Retinal pigment epithelial cell (primary cell): ENCODE results near the gene NR2E3.

Experiments
- DNase-seq: peaks from one replicate; pipeline ENCODE4 v3.0.0-alpha.2; 2010; ENCODE audit warnings: low read depth
- H3K4me3 ChIP-seq: 2 replicates; pipeline ENCODE4 v1.5.1; 2011; ENCODE audit warnings: mild to moderate bottlenecking, low read length, control low read depth, moderate library complexity
- CTCF ChIP-seq: conservative IDR thresholded peaks from 2 replicates; pipeline ENCODE4 v1.5.1; 2011; ENCODE audit warnings: low read depth, low read length, control low read depth, inconsistent platforms

Gene NR2E3

GRCh38 chr15:71790081-71790480, 20.3 kb upstream of the NR2E3 start:
- H3K4me3 ChIP-seq = no peak overlapping the region
- TF ChIP-seq CTCF = no peak
- no peak for DNase-seq

DNA sequence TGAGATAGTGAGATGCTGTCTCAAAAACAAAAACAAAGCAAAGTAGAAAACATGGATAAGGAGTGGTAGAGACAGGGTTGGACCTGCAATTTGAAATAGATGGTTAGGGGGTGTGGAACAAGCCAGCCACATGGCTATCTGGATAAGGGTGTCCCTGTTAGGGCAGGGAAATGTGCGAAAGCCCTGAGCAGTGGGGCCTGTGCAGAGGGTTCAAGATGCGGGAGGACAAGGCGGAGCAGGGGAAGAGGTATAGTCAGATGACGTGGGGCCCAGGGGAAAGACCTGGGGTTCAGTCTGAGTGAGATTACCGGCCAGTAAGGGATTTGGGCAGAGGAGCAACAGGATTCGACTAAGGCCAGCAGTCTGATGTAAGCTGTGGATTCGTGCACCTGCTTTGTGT, 18.4 kb upstream of the NR2E3 start:
- no peak for TF ChIP-seq CTCF
- no peak overlapping the region for H3K4me3 ChIP-seq
- DNase-seq = no peak

DNA sequence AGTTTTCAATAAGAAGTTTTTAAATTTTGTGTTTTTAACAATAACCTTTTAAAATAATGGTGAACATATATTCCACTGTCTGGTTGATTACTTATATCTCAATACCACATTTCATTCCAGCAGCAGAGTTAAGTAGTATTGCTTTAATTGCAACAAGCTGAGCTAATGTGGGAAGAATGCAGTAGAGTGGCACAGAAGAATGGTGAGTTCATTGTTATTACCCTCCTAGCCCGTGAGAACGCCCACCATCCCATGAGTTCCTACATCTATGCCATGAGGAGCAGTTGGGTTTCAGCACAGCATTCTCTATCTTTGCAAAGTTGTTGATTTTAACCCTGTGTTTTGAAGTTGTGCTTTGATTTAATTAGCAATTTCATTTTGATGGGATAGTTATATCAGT, 17.8 kb upstream of the NR2E3 start:
- DNase-seq = peak; percentile 80
- no peak for TF ChIP-seq CTCF
- no peak overlapping the region for H3K4me3 ChIP-seq

DNA sequence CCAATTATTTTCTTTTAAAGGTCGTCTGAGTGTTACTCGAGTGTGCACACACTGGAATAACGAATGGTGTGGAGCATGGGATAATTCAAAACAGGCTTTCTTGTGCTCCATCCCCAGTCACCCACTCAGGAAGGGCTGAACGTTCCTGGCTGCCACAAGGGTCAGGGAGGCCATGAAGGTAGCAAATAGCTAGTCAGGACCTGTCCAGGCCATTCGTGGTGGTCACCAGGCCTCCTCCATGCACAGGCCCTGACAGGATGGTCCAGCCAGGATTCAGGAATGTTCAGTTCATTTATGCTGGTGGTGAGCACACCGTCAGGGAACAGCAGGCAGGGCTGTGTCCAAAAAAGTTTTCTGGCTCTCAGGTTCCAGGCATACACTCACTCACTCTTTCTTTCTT, 11.7 kb upstream of the NR2E3 start:
- no peak overlapping the region for H3K4me3 ChIP-seq
- no peak for DNase-seq
- TF ChIP-seq CTCF = no peak

GRCh38 chr15:71800190-71800589, 10.2 kb upstream of the NR2E3 start:
- TF ChIP-seq CTCF = no peak
- no peak for DNase-seq
- no peak overlapping the region for H3K4me3 ChIP-seq

GRCh38 chr15:71800835-71801745, 9.3 kb upstream of the NR2E3 start:
- no peak for DNase-seq
- no peak overlapping the region for H3K4me3 ChIP-seq
- peak; percentile 83 for TF ChIP-seq CTCF
